Testis (tissue), 3 donors: ENCODE measurements around the gene AGER. TPM values are rescaled to one million over a fixed set of nuclear protein-coding genes. Genes with fewer than 3 reads are reported as not detected.
A peak's percentile ranks its signal among the peaks of the same experiment; 100 is the strongest.
"Not testable (repeated sequence)": the region's sequence is repeated elsewhere in the genome, so short reads cannot be mapped to it uniquely, and the experiment has no call there.

ENCODE experiments used
- DNase-seq: peaks from one replicate; pipeline ENCODE4 v3.0.0-alpha.2; 2019
- H3K27ac ChIP-seq, 2 donors: fragments of 200-600 bp; sonication (generic); one replicate each; pipeline ENCODE4 v1.5.1; 2019
- H3K27me3 ChIP-seq: fragments of 200-600 bp; sonication (generic); one replicate; pipeline ENCODE4 v1.5.1; 2019
- H3K36me3 ChIP-seq: fragments of 200-600 bp; sonication (generic); one replicate; pipeline ENCODE4 v1.5.1; 2017; ENCODE audit warnings: low read depth; ENCODE audit errors: missing control alignments
- H3K4me1 ChIP-seq: fragments of 200-600 bp; sonication (generic); one replicate; pipeline ENCODE4 v1.5.1; 2019
- H3K4me3 ChIP-seq, 2 donors: fragments of 200-600 bp; sonication (generic); one replicate each; pipeline ENCODE4 v1.5.1; 2017 to 2019
- H3K9me3 ChIP-seq: fragments of 200-600 bp; sonication (generic); one replicate; pipeline ENCODE4 v1.5.1; 2017
- CTCF ChIP-seq, 3 experiments: fragments of 450-650 bp in 2 of 3; fragments of 200-600 bp in 1 of 3; sonication (generic) in 1 of 3; IDR thresholded peaks; one replicate each; pipeline ENCODE4 v1.5.1; 2016 to 2019; ENCODE audit warnings: antibody characterized with exemption in 3 of 3, mild to moderate bottlenecking in 2 of 3, moderate library complexity in 1 of 3
- POLR2A ChIP-seq: fragments of 450-650 bp; IDR thresholded peaks from one replicate; pipeline ENCODE4 v1.6.1; 2017; ENCODE audit warnings: antibody characterized with exemption, mild to moderate bottlenecking, moderate library complexity
- WGBS, 2 donors: methylation state at CpG; one replicate each; pipeline ENCODE4 v1.1.5; 2018; 5-methylcytosine and 5-hydroxymethylcytosine counted together
- intact Hi-C: fragments of 100-400 bp; cut with DNase I; formaldehyde crosslinking; loops from one replicate; pipeline ENCODE4 v1.15.1; 2023; ENCODE audit warnings: low total_unique reads
- polyA plus RNA-seq: library from polyadenylated mRNA; stranded (reverse); fragments of 350-450 nt; fragmentation: Illumina TruSeq; extraction: RNeasy Lipid Tissue Mini Kit (QIAGEN cat#74804); gene quantifications from one replicate; pipeline ENCODE4 v1.2.3, GENCODE V29; 2014; ENCODE audit warnings: low read depth, low replicate concordance; ENCODE audit not compliant: insufficient read depth
- total RNA-seq, 2 donors: library from RNA; depleted of rRNA; stranded (reverse); fragments of >200 nt; gene quantifications; one replicate each; pipeline ENCODE4 v1.2.3, GENCODE V29; 2016

The AGER gene
- total and polyA plus RNA-seq, 3 donors from 2014 or later: 5.8 to 8.6 (median 7.8) TPM

- Histone ChIP-seq H3K27ac (no peak overlapping the region), H3K4me3 (peak overlapping the region; percentile 6 to 12), H3K9me3 (no peaks in the 10 kb centered on the region), H3K27me3 (no peaks in the 10 kb centered on the region), H3K36me3 (no peaks in the 10 kb centered on the region), H3K4me1 (peaks cover 16% of the 10 kb centered on the region)
- intact Hi-C loops: no loop called here
- no peak for TF ChIP-seq CTCF (IDR thresholded peaks at IDR 0.05)
- no peak for TF ChIP-seq POLR2A
- WGBS, 2 donors: 49 to 50% methylated on average over 39 of the region's 39 CpGs
- peak; percentile 73 for DNase-seq
These were observed 35.6 kb downstream of the AGER start for GRCh38 chr6:32148289-32149091.

GRCh38 chr6:32147401-32148132, 36.5 kb downstream of the AGER start:
- peaks cover 10% of the 10 kb centered on the region for H3K4me1 ChIP-seq
- TF ChIP-seq CTCF (IDR thresholded peaks at IDR 0.05): no peak
- no peak for TF ChIP-seq POLR2A
- H3K4me3 ChIP-seq: no peak overlapping the region
- no peaks in the 10 kb centered on the region for H3K36me3 ChIP-seq
- 82 to 97% methylated on average over 4 of the region's 4 CpGs for WGBS, 2 donors
- no peak for DNase-seq
- H3K27me3 ChIP-seq: no peaks in the 10 kb centered on the region
- intact Hi-C loops: no loop called here
- H3K9me3 ChIP-seq: no peaks in the 10 kb centered on the region
- H3K27ac ChIP-seq: no peak overlapping the region

- WGBS, 2 donors: 44 to 57% methylated on average over 4 of the region's 4 CpGs
These were observed 37.4 kb downstream of the AGER start for GRCh38 chr6:32146687-32147086.

GRCh38 chr6:32146287-32146686, 37.8 kb downstream of the AGER start:
- Histone ChIP-seq H3K9me3 (no peaks in the 10 kb centered on the region), H3K4me1 (peaks cover under 1% of the 10 kb centered on the region), H3K27me3 (no peaks in the 10 kb centered on the region), H3K36me3 (no peaks in the 10 kb centered on the region), H3K27ac (no peak overlapping the region), H3K4me3 (no peak overlapping the region)
- WGBS, 2 donors: 68 to 79% methylated on average over 1 of the region's 1 CpG
- no peak for TF ChIP-seq POLR2A
- no peak for DNase-seq
- intact Hi-C loops: no loop called here

More at GRCh38 chr6:32146687-32147086, 37.4 kb downstream of the AGER start:
- TF ChIP-seq CTCF (IDR thresholded peaks at IDR 0.05) (no peak), POLR2A (no peak)
- H3K9me3 ChIP-seq: no peaks in the 10 kb centered on the region
- H3K4me3 ChIP-seq: no peak overlapping the region
- DNase-seq: no peak
- H3K27ac ChIP-seq: no peak overlapping the region
- no peaks in the 10 kb centered on the region for H3K36me3 ChIP-seq
- peaks cover 4% of the 10 kb centered on the region for H3K4me1 ChIP-seq
- intact Hi-C loops: no loop called here
- no peaks in the 10 kb centered on the region for H3K27me3 ChIP-seq

- H3K9me3 ChIP-seq, intact Hi-C loops, H3K27me3 ChIP-seq, H3K4me3 ChIP-seq, H3K36me3 ChIP-seq: not testable (repeated sequence)
- Histone ChIP-seq H3K27ac (peak overlapping the region in 1 of 2 donors; percentile 41), H3K4me1 (peaks cover 14% of the 10 kb centered on the region)
- peak; percentile 74 for DNase-seq
- 53 to 56% methylated on average over 7 of the region's 7 CpGs for WGBS, 2 donors
These were observed 39.8 kb downstream of the AGER start for GRCh38 chr6:32144238-32144637.
